ENCODE data around the gene HNF4A.

HNF4A gene

DNA sequence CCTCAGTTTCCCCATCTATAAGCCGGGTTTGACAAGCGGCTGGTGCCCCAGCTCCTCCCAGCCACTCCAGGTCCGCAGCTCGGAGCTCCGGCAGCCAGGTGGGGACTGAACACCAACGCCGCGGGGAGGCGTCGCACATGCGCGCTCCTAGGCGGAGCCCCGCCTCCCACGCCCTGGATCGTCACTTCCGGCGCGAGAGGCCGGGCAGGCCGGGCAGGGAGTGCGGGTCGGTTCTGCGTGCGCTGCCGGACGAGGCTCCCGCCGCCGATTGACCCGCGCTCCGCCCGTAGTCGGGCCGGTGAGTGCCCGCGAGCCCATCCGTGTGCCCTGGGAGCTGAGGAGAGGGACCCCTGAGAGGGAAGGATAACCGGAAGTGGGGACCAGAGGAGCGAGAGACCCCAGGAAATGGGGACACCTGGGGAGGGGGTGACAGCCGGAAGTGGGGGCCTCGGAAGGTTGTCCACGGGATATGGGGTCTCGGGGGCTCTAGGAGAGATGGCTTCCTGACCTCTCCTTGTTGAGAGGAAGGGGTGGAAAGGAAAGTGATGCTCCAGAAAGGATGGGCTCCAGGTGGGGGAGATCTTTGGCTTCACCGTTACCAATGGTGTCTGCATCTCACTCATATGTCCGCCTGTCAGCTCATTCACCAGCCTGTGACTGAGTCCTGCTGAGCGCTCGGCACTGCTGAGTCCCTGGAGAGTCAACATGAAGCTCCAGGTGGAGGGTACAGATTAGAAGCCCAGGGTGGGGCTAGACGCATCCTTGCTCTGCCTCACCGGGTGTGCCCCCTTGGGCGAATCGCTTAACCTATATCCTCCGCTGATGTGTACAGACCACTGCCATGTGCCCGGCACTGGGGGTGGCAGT lies 120.4 kb downstream of the HNF4A start, which contains the start of gene TTPAL:
Gene TTPAL, plus strand, starts transcription at position 181 of the 867 bp plus-strand sequence. CDS start 4,126 bp downstream, outside the sequence.
- H3K36me3 ChIP-seq (ENCODE audit: control insufficient read depth, insufficient read depth, low read length) = no peaks in the 10 kb centered on the region
- peak within 1 kb of the TSS; percentile 98 for H3K4me2 ChIP-seq (ENCODE audit: low read length)
- H3K4me3 ChIP-seq (ENCODE audit: low read depth, low read length) = peak within 1 kb of the TSS; percentile 92
- H3K4me1 ChIP-seq = peaks cover 3% of the 10 kb centered on the region
- H3K27me3 ChIP-seq (ENCODE audit: control insufficient read depth, insufficient read depth, low read length) = no peaks in the 10 kb centered on the region
- TF ChIP-seq, protein P1, sequence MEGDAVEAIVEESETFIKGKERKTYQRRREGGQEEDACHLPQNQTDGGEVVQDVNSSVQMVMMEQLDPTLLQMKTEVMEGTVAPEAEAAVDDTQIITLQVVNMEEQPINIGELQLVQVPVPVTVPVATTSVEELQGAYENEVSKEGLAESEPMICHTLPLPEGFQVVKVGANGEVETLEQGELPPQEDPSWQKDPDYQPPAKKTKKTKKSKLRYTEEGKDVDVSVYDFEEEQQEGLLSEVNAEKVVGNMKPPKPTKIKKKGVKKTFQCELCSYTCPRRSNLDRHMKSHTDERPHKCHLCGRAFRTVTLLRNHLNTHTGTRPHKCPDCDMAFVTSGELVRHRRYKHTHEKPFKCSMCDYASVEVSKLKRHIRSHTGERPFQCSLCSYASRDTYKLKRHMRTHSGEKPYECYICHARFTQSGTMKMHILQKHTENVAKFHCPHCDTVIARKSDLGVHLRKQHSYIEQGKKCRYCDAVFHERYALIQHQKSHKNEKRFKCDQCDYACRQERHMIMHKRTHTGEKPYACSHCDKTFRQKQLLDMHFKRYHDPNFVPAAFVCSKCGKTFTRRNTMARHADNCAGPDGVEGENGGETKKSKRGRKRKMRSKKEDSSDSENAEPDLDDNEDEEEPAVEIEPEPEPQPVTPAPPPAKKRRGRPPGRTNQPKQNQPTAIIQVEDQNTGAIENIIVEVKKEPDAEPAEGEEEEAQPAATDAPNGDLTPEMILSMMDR (IDR thresholded peaks at IDR 0.05) = peak; percentile 51
- H3K79me2 ChIP-seq = no peaks in the 10 kb centered on the region
- H3K9ac ChIP-seq = peak within 1 kb of the TSS; percentile 75
- H3K27ac ChIP-seq = peak within 1 kb of the TSS; percentile 83
- H2AFZ ChIP-seq = peak within 1 kb of the TSS; percentile 84
- H3K9me3 ChIP-seq (ENCODE audit: control insufficient read depth, low read length) = no peaks in the 10 kb centered on the region

DNA sequence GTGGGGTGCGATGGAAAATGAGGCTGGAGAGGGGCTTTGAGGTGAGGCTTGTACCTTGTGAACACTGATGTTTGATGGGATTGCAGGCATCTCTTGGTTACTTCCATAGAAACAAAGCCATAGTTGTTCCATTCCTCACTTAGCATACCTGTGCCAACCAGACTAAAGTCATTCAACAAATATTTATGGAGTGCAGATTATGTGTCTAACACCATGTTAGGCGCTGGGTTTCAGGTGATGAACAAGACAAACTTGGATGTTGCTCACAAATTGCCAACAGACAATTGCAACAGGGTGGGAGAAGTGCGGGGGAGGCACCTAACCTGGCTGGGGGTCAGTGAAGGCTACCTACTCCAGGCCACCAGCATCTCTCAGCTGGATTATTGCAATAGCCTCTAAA lies 121.7 kb downstream of the HNF4A start:
- no peak overlapping the region for H2AFZ ChIP-seq
- H3K27ac ChIP-seq = no peak overlapping the region
- no peaks in the 10 kb centered on the region for H3K36me3 ChIP-seq (ENCODE audit: control insufficient read depth, insufficient read depth, low read length)
- no peaks in the 10 kb centered on the region for H3K79me2 ChIP-seq
- H3K27me3 ChIP-seq (ENCODE audit: control insufficient read depth, insufficient read depth, low read length) = no peaks in the 10 kb centered on the region
- no peak overlapping the region for H3K4me3 ChIP-seq (ENCODE audit: low read depth, low read length)
- peaks cover 3% of the 10 kb centered on the region for H3K4me1 ChIP-seq
- no peak overlapping the region for H3K4me2 ChIP-seq (ENCODE audit: low read length)
- no peaks in the 10 kb centered on the region for H3K9me3 ChIP-seq (ENCODE audit: control insufficient read depth, low read length)
- TF ChIP-seq, protein P1 (IDR thresholded peaks at IDR 0.05) = no peak
- no peak overlapping the region for H3K9ac ChIP-seq

DNA sequence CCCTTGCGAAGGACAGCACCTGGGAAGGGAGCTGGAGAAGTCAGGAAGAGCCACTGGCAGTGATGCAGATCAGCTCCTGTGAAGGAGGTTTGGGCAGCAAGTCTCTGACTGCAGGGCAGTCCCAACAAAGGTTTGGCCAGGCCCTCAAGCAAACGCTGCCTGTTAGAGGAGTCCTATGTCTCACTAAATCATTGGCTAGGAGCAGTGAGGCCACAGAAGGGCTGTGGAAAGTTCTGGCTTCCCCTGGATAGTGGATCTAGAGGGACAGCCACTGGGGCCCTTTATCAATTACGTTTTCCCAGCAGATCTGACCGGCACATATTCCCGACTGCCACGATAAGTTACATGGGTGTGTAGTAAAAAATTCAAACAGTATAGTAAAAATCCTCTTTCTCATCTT lies 122.7 kb downstream of the HNF4A start:
- Histone ChIP-seq H3K9ac (no peak overlapping the region), H3K27ac (no peak overlapping the region), H2AFZ (no peak overlapping the region), H3K4me3 (ENCODE audit: low read depth, low read length) (no peak overlapping the region), H3K36me3 (ENCODE audit: control insufficient read depth, insufficient read depth, low read length) (no peaks in the 10 kb centered on the region), H3K4me1 (peaks cover 3% of the 10 kb centered on the region), H3K27me3 (ENCODE audit: control insufficient read depth, insufficient read depth, low read length) (no peaks in the 10 kb centered on the region), H3K79me2 (no peaks in the 10 kb centered on the region), H3K9me3 (ENCODE audit: control insufficient read depth, low read length) (no peaks in the 10 kb centered on the region), H3K4me2 (ENCODE audit: low read length) (no peak overlapping the region)
- TF ChIP-seq, protein P1 (IDR thresholded peaks at IDR 0.05) = no peak

DNA sequence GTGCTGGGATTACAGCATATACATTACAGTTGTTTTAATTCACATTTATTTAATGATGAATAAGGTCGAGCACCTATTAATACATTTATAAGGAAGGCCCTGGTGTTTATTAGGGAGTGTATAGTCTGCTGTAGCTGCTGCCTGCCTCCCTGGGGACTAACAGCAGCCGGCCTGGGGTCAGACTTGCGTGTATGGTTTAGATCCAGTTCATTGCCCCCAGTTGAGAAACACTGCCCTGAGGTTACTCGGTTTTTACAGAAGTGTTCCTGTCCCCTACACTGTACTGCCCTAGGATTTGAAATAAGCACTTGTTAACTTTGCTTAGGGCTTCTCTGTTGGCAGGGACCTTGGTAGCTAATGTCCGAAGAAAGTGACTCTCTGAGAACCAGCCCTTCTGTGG lies 124.1 kb downstream of the HNF4A start:
- Histone ChIP-seq H3K27ac (no peak overlapping the region), H3K79me2 (no peaks in the 10 kb centered on the region), H2AFZ (no peak overlapping the region), H3K27me3 (ENCODE audit: control insufficient read depth, insufficient read depth, low read length) (no peaks in the 10 kb centered on the region), H3K36me3 (ENCODE audit: control insufficient read depth, insufficient read depth, low read length) (no peaks in the 10 kb centered on the region), H3K4me3 (ENCODE audit: low read depth, low read length) (no peak overlapping the region), H3K9me3 (ENCODE audit: control insufficient read depth, low read length) (no peaks in the 10 kb centered on the region), H3K4me2 (ENCODE audit: low read length) (no peak overlapping the region), H3K4me1 (peaks cover 3% of the 10 kb centered on the region), H3K9ac (no peak overlapping the region)
- TF ChIP-seq, protein P1 (IDR thresholded peaks at IDR 0.05) = no peak
